ENCODE results near the gene IL1RAPL2.
"Not testable (repeated sequence)": the region's sequence is repeated elsewhere in the genome, so short reads cannot be mapped to it uniquely, and the experiment has no call there.

Gene IL1RAPL2

DNA sequence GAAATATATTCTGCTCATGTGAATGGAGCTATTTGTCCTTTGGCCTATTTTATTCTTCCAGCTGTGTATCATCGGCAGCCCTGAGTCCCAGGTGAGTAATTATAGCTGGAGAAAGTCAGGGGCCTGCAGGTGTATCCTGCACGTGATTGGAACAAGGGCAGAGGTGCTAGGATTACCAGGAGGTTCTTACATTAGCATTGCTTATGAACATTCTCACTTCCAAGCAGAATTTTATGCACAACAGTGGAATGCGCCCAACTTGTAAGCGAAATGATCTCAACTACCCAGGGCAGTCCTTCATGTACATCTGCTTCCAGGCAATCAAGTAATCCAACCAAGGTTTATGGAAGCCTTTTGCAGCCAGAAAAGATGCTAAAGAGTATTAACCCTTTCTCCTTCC lies 1187.4 kb downstream of the IL1RAPL2 start:
- DNase-seq, result no peak
- in situ Hi-C loops (cut with HindIII; ENCODE audit: low pct_ligation_motif_present, low pct_unique_long_range_greater_than_20kb, low sequenced_read_pairs), result no loop called here

DNA sequence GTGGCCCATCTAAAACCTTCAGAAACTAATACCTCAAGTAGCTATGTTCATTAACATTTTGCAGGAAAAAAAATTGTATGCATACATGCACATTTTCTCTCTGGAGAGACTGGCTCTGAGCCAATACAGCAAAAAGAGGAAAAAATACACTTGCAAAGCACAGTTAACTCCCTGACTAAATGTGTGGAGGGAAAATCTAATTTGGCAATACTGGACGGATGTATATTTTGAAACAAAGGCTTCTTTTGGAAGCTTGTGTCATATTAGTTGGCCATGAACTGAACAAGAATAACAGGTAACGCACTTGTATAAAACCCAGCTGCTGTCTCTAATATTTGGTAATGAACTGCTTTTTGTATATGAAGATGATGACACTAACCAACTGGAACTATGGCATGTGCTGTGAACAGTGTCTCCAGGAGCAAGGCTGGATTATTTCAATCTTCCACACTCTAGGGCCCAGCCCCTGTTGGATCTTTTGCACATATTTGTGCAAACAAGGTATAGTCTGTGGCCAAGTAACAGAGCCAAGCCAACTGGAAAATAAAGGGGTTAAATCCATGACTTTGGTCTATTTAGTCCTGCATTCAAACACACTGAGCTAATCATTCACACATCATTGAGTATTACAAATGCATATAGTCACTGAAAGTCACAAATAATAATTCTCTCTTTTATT lies 1188.4 kb downstream of the IL1RAPL2 start:
- DNase-seq, result no peak
- in situ Hi-C loops (cut with HindIII; ENCODE audit: low pct_ligation_motif_present, low pct_unique_long_range_greater_than_20kb, low sequenced_read_pairs), result no loop called here

DNA sequence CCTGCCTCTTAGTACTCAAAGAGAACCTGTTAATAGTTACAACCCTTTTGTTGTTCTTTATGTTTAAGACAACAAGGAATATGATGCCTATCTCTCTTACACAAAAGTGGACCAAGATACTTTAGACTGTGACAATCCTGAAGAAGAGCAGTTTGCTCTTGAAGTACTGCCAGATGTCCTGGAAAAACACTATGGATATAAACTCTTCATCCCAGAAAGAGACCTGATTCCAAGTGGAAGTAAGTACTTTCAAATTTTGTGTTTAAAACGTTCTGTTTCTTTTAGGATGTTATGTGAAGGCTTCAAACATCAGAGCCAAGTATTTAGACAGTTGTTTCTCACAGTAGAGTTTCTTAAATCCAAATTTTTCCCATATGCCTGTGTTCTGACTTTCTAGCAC lies 1189.1 kb downstream of the IL1RAPL2 start:
- in situ Hi-C loops (cut with HindIII; ENCODE audit: low pct_ligation_motif_present, low pct_unique_long_range_greater_than_20kb, low sequenced_read_pairs), result no loop called here
- no peak for DNase-seq

DNA sequence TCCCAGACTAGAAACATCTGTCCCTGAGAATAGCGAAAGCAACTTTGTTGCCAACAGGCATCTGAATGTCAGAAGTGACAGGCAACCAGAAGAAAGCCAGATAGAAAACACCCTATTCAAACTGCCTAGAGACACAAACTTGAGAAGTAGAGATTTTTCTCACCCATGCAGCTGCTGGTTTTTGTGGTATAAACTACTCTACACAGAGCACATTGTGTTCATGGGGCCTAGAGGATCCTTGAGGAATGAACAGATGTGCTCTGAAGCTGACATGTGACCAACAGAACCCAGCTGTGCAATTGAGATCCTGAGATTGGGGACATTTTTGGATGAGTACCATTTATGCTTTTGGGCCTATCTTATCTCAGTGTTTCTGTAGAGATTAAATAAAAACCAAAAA lies 1192.8 kb downstream of the IL1RAPL2 start:
- in situ Hi-C loops (cut with HindIII; ENCODE audit: low pct_ligation_motif_present, low pct_unique_long_range_greater_than_20kb, low sequenced_read_pairs), result no loop called here
- DNase-seq, result no peak

DNA sequence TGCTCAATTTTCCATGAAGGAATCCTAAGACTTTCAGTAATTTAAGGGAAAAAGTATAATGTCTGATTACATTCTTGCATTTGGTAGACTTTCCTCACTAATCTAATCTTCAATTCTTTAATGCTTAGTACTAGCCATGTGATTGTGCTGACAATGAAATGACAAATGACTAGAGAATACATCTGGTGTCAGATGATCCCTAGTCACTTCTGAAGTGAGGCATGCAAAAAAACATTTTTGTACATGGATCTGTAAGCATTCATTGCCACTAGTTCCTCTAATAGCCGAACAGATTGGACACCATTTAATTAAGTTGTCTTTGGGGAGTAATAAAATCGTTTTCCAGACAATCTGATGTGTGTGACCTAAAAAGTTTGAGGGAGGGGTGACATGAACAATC lies 1193.6 kb downstream of the IL1RAPL2 start:
- DNase-seq, result no peak
- in situ Hi-C loops (cut with HindIII; ENCODE audit: low pct_ligation_motif_present, low pct_unique_long_range_greater_than_20kb, low sequenced_read_pairs), result no loop called here

DNA sequence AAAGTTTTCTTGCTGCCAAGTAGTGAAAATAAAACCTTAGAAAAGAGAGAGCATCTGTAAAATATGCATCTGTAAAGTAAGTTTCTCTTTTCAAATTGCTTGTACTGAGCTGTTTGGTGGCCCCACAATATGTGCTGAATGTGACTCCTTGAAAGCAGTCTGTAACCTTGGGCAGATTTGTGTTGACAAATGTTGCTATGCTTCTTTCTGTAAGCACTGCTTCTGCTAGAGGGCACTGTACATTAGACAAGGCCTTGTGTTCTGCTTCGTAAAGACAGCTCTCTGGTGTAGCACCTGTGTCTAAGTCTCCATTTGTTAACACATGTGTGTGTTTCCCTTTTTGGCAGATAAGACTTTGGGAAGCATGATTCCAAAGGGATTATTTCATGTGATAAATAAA lies 1199.7 kb downstream of the IL1RAPL2 start:
- DNase-seq, result no peak
- in situ Hi-C loops (cut with HindIII; ENCODE audit: low pct_ligation_motif_present, low pct_unique_long_range_greater_than_20kb, low sequenced_read_pairs), result no loop called here

DNA sequence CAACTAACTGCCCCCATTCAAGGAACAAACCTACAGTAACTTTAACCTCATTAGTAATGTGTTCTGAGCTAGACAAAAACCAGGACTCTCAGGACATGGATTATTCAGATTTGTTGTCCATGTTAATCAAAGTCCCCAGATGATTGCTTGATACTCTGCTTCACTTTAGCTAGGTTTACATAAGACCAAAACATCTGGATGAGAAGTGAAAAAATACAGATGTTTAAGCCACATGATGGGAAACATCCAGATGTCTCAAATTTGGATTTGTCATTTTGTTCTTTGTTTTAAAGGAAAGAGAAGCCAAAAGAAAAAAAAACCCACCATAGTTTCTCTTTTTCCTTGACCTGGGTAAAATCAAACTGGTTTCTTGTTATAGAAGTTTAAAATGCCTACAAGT lies 1207.8 kb downstream of the IL1RAPL2 start:
- DNase-seq, result no peak
- in situ Hi-C loops (cut with HindIII; ENCODE audit: low pct_ligation_motif_present, low pct_unique_long_range_greater_than_20kb, low sequenced_read_pairs), result no loop called here

DNA sequence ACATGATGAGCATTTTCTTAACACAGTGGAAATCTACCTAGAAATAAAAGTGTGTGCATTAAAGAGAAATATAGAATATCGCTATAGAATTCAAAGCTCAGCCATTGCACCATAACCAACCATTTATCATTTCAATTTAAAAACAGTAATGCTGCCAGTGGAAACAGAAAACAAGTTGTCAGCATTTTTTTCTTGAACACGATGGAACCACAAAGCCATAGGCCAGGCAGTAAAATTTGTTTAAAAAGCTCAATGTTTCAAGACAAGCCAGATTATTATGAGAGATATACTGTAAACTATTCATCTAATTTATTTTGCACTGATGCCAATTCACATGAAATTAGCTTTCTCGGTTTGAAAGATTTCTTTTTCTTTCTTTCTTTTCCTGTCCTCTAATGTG lies 1209.7 kb downstream of the IL1RAPL2 start:
- in situ Hi-C loops (cut with HindIII; ENCODE audit: low pct_ligation_motif_present, low pct_unique_long_range_greater_than_20kb, low sequenced_read_pairs), result no loop called here

DNA sequence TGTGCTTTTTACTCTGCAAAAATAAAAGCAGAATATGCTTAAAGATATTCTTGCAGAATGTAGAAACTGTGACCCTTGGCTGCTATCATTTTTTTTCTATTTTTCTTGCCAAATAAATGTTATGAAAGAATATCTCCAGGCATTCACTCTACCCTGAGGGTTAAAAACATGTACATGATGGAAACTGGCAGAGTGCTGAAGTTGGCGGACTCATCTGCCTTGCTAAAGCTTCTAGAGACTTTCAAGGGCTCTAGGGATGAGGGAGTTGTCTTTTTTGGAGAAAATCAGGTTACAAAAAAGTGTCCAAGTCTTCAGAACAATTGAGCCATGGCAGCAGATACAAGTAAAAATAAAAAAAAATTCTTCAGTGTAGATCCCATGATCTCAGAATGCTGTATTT lies 1215.8 kb downstream of the IL1RAPL2 start:
- in situ Hi-C loops (cut with HindIII; ENCODE audit: low pct_ligation_motif_present, low pct_unique_long_range_greater_than_20kb, low sequenced_read_pairs), result no loop called here

More for the DNA sequence above, 1209.7 kb downstream of the IL1RAPL2 start:
- DNase-seq, result no peak

DNA sequence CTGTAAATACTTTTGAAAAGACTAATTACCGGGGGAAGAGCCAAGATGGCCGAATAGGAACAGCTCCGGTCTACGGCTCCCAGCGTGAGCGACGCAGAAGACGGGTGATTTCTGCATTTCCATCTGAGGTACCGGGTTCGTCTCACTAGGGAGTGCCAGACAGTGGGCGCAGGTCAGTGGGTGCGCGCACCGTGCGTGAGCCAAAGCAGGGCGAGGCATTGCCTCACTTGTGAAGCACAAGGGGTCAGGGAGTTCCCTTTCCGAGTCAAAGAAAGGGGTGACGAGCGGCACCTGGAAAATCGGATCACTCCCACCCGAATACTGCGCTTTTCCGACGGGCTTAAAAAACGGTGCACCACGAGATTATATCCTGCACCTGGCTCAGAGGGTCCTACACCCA lies 1230.9 kb downstream of the IL1RAPL2 start:
- in situ Hi-C loops (cut with HindIII; ENCODE audit: low pct_ligation_motif_present, low pct_unique_long_range_greater_than_20kb, low sequenced_read_pairs); DNase-seq: not testable (repeated sequence)

More for the DNA sequence above, 1215.8 kb downstream of the IL1RAPL2 start:
- no peak for DNase-seq

DNA sequence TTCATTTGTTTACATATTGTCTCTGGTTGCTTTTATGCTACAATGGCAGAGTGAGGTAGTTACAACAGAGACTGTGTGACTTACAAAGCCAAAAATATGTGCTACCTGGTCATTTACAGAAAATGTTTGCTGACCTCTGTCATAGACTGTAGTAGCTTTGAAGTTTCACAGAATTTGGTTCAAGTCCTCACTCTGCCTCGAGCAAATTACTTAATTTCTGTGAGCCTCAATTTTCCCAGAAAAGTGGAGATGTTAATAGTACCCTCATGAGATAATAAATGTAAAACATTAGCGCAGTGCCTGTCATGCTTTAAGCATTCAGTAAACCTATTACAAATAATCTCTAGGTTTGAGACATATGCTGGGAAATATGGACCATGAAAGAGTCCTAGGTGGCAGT lies 1237.9 kb downstream of the IL1RAPL2 start:
- in situ Hi-C loops (cut with HindIII; ENCODE audit: low pct_ligation_motif_present, low pct_unique_long_range_greater_than_20kb, low sequenced_read_pairs), result no loop called here
- DNase-seq, result no peak

DNA sequence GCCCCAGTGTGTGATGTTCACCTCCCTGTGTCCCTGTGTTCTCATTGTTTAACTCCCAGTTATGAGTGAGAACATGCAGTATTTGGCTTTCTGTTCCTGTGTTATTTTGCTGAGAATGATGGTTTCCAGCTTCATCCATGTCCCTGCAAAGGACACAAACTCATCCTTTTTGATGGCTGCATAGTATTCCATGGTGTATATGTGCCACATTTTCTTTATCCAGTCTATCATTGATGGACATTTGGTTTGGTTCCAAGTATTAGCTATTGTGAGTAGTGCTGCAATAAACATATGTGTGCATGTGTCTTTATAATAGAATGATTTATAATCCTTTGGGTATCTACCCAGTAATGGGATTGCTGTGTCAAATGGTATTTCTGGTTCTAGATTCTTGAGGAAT lies 1239.7 kb downstream of the IL1RAPL2 start:
- DNase-seq; in situ Hi-C loops (cut with HindIII; ENCODE audit: low pct_ligation_motif_present, low pct_unique_long_range_greater_than_20kb, low sequenced_read_pairs): not testable (repeated sequence)

DNA sequence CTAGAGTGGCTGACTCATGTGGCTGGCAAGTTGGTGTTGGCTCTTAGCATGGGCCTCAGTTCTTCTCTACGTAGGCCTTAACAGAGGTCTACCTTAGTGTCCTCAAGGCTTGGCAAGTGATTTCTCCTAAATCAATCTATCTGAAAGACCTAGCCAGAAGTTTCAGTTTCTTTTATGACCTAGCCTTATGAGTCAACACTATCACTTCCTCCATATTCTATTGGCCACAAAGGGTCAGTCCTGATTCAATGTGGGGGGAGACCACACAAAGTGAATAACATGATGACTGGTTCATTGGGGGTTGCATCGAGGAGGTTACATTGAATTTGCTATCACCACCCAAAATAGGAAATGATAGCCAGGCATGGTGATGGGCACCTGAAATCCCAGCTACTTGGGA lies 1250.5 kb downstream of the IL1RAPL2 start:
- DNase-seq, result no peak
- in situ Hi-C loops (cut with HindIII; ENCODE audit: low pct_ligation_motif_present, low pct_unique_long_range_greater_than_20kb, low sequenced_read_pairs), result no loop called here

Data from ACHN (cell line).